Stomach smooth muscle (tissue), 2 donors: ENCODE measurements around the gene CASKIN1.

Experiments used
- H3K27ac ChIP-seq: one replicate; pipeline ENCODE4 v1.7.0; 2013; ENCODE audit warnings: mild to moderate bottlenecking, low read length, inconsistent platforms
- H3K27me3 ChIP-seq, 2 donors: one replicate each; pipeline ENCODE4 v1.7.0; 2013; ENCODE audit warnings: low read length in 2 of 2; ENCODE audit not compliant: insufficient read depth in 2 of 2, control insufficient read depth in 1 of 2
- H3K36me3 ChIP-seq, 2 donors: one replicate each; pipeline ENCODE4 v1.7.0; 2013; ENCODE audit warnings: low read length in 2 of 2; ENCODE audit not compliant: control insufficient read depth in 2 of 2, insufficient read depth in 2 of 2
- H3K4me1 ChIP-seq: one replicate; pipeline ENCODE4 v1.7.0; 2013; ENCODE audit warnings: low read length; ENCODE audit not compliant: control insufficient read depth, insufficient read depth
- H3K4me3 ChIP-seq, 2 donors: one replicate each; pipeline ENCODE4 v1.7.0; 2013; ENCODE audit warnings: low read length in 2 of 2
- H3K9ac ChIP-seq, 2 donors: one replicate each; pipeline ENCODE4 v1.7.0; 2013; ENCODE audit warnings: low read length in 2 of 2, mild to moderate bottlenecking in 1 of 2
- H3K9me3 ChIP-seq, 2 donors: one replicate each; pipeline ENCODE4 v1.7.0; 2013; ENCODE audit warnings: low read length in 2 of 2; ENCODE audit not compliant: control insufficient read depth in 2 of 2
- donor health status: healthy.
- donor health status: Pancreatic carcinoma.

Gene CASKIN1

DNA sequence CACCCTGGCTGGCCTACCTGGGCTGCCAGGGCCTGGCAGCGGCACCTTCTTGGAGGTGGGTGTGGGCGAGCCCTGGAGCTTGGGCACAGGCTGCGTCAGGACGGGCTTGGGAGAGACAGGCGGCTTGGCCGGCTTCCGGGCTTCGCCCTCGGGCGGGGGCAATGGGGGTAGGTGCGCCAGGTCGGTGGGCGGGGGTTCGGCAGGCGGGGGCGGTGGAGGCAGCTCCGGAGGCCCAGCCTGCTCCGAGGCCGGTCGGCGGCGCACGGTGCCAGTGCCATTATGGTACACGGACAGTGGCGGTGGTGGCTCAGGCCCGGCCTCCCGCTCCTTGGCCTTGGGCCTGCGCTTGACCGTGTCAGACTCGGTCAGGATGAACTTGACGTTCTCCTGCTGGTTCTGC lies 16.8 kb downstream of the CASKIN1 start:
- H3K9me3 ChIP-seq: no peaks in the 10 kb centered on the region
- H3K9ac ChIP-seq: no peak overlapping the region
- H3K4me1 ChIP-seq: no peaks in the 10 kb centered on the region
- H3K4me3 ChIP-seq: no peak overlapping the region
- no peak overlapping the region for H3K27ac ChIP-seq
- peaks cover 14 to 20% of the 10 kb centered on the region in 2 donors for H3K36me3 ChIP-seq
- H3K27me3 ChIP-seq: peaks cover 0 to 7% of the 10 kb centered on the region in 2 donors

DNA sequence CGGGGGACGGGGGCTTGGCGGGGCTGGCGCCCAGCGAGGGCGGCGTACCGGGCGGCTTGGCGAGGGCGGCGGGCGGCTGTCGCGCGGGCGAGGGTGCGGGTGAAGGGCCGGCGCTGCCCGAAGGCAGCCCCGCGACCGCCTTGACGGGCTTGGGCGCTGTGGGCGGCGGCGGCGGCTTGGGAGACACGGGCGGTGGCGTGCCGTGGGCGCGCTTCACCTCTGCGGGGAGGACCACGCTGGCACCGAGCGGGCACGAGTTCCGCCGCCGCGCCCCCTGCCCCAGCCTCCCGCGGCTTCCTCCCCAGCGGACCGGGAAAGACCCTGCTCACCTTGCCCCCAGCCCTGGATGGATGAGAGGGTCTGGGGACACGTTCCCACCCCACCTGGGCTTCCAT lies 17.3 kb downstream of the CASKIN1 start:
- H3K4me3 ChIP-seq: no peak overlapping the region
- H3K9ac ChIP-seq: no peak overlapping the region
- H3K27me3 ChIP-seq: peaks cover 0 to 7% of the 10 kb centered on the region in 2 donors
- H3K27ac ChIP-seq: no peak overlapping the region
- H3K36me3 ChIP-seq: peaks cover 19 to 25% of the 10 kb centered on the region in 2 donors
- H3K9me3 ChIP-seq: no peaks in the 10 kb centered on the region
- H3K4me1 ChIP-seq: no peaks in the 10 kb centered on the region

DNA sequence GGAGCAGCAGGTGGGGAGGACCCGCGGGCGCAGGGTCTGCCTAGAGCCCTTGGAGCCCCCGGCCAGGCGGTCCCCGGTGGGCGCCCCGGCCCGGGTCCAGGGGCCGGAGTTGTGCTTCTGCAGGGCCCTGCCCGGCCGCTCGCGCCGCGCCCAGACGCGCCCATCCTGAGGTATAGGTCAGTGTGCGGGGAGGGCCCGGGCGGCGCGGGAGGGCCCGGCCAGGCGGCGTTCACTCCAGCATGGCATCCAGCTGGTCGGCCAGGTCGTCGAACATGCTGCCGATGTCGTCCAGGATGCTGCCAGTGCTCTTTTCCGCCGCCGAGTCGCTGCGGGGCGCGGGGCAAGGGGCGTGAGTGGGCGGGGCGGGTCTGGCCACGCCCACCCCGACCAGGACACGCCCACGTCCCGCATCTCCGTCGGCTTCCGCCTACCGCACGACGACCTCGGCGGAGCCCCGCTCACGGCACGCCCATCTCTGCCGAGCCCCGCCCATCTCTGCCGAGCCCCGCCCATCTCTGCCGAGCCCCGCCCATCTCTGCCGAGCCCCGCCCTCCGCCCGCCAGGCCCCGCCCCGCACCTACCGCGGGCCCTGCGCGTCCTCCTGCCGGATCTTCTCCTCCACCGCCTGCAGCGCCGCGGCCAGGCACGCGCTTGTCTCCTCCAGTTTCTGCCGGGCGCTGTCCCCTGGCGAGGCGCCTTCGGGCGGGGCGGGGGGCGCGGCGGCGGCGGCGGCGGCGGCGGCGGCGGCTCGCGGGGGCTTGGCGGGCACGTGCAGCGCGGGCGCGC lies 17.9 kb downstream of the CASKIN1 start:
- no peaks in the 10 kb centered on the region for H3K9me3 ChIP-seq
- no peak overlapping the region for H3K27ac ChIP-seq
- H3K9ac ChIP-seq: no peak overlapping the region
- peaks cover 0 to 7% of the 10 kb centered on the region in 2 donors for H3K27me3 ChIP-seq
- no peak overlapping the region for H3K4me3 ChIP-seq
- H3K36me3 ChIP-seq: peaks cover 22 to 28% of the 10 kb centered on the region in 2 donors
- no peaks in the 10 kb centered on the region for H3K4me1 ChIP-seq

DNA sequence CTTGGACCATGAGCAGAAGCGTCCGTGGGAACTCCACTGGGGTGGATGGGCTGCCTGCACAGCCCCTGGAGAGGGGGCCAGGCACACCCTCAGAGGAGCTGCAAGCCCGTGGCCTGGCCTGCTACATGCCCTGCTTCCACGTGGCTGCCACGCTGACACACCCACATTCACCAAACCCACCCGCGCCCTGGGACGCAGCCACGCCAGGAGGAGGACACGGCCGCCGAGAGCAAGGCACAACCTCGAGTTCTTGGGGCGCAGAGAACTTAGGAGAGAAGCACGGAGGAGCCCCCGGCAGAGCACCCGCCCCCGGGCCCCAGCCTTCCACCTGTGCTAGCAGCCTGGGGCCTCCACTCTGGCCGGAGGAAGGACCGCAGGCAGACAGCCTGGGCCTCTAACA lies 18.8 kb downstream of the CASKIN1 start:
- no peak overlapping the region for H3K4me3 ChIP-seq
- H3K9me3 ChIP-seq: no peaks in the 10 kb centered on the region
- H3K27me3 ChIP-seq: peaks cover 0 to 7% of the 10 kb centered on the region in 2 donors
- H3K4me1 ChIP-seq: no peaks in the 10 kb centered on the region
- H3K36me3 ChIP-seq: peaks cover 24 to 33% of the 10 kb centered on the region in 2 donors
- no peak overlapping the region for H3K27ac ChIP-seq
- H3K9ac ChIP-seq: no peak overlapping the region

DNA sequence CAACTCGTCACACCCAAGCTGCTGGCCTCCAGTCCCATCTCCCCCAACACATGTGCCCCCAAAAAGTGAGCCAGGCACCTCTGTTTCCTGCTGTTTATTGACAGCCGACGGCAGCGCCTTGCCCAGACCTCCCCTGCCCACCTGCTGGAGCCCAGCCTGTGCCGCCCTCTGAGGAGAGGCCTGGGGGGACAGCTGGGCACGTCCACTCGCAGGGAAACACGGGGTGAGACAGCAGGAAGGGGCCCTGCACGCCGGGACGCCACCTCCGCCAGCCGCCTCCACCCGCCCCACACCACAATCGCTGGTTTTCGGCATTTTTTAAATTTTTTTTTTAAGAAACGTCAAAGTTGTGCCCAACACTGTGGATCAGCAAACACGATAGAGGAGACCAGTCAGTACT lies 19.3 kb downstream of the CASKIN1 start:
- peaks cover 0 to 7% of the 10 kb centered on the region in 2 donors for H3K27me3 ChIP-seq
- H3K4me1 ChIP-seq: no peaks in the 10 kb centered on the region
- H3K27ac ChIP-seq: no peak overlapping the region
- H3K9me3 ChIP-seq: no peaks in the 10 kb centered on the region
- no peak overlapping the region for H3K4me3 ChIP-seq
- H3K9ac ChIP-seq: no peak overlapping the region
- peaks cover 24 to 33% of the 10 kb centered on the region in 2 donors for H3K36me3 ChIP-seq

DNA sequence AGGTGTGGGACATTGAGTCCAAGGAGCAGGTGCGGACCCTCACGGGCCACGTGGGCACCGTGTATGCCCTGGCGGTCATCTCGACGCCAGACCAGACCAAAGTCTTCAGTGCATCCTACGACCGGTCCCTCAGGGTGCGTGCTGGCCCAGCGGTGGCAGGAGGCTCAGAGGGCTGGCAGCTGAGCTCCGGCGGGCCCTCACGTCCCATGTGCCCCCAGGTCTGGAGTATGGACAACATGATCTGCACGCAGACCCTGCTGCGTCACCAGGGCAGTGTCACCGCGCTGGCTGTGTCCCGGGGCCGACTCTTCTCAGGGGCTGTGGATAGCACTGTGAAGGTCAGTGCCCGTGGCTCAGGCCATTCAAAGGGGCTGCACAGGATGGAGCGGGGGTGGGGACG lies 20.4 kb downstream of the CASKIN1 start:
- peaks cover 24 to 37% of the 10 kb centered on the region in 2 donors for H3K36me3 ChIP-seq
- H3K27me3 ChIP-seq: peaks cover 0 to 7% of the 10 kb centered on the region in 2 donors
- H3K27ac ChIP-seq: no peak overlapping the region
- H3K9ac ChIP-seq: no peak overlapping the region
- H3K9me3 ChIP-seq: no peaks in the 10 kb centered on the region
- no peak overlapping the region for H3K4me3 ChIP-seq
- H3K4me1 ChIP-seq: no peaks in the 10 kb centered on the region

DNA sequence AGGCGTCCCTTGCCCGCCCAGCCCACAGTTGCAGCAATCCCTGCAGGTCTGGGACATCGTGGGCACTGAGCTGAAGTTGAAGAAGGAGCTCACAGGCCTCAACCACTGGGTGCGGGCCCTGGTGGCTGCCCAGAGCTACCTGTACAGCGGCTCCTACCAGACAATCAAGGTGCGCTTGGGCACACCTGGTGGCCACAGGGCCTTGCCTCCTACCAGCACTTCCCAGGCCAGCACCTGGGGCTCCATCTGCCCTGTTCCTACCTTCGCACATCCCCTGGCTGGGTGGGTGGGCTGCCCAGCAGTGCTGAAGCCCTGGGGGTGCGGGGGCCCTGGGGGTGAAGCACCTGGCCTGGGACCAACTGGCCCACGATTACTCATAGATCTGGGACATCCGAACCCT lies 21.0 kb downstream of the CASKIN1 start:
- Histone ChIP-seq H3K27ac (no peak overlapping the region), H3K9me3 (no peaks in the 10 kb centered on the region), H3K4me1 (no peaks in the 10 kb centered on the region), H3K36me3 (peaks cover 24 to 37% of the 10 kb centered on the region in 2 donors), H3K4me3 (no peak overlapping the region), H3K27me3 (peaks cover 0 to 7% of the 10 kb centered on the region in 2 donors), H3K9ac (no peak overlapping the region)

DNA sequence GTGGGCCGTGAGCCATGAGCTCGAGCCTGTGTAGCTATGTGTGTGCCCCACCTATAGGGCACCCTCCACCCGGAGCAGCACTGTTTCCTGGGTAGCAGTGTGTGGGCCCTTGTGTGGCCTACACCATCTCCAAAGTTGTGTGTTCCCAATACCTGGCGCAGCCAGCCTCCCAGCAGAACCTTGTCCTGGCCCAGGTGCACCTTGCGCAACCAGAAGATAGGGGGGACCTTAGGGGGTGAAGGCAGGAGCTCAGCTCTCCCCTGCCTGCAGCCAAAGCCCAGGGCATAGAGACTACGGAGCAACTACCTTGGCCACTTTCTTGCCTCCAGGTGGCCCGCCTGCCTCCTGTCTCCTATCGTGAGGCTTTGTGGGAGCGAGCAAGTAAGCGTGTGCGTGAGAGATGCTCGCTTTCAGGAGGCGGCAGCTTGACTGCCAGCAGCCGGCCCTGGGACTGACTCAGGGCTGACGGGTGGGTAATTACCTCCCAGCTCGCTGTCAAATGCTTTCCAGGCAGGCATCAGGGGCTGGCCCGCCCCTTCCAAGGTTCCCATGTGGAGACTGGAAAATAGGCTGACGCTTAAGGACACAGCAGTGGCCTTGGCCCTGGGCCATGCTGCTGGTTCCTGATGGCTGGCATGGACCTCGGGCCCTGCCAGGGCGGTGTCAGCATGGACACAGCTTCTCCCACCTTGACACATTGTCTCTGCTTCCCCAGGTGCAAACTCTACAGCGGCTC lies 21.8 kb downstream of the CASKIN1 start:
- Histone ChIP-seq H3K9ac (no peak overlapping the region), H3K9me3 (no peaks in the 10 kb centered on the region), H3K27ac (no peak overlapping the region), H3K27me3 (peaks cover 0 to 7% of the 10 kb centered on the region in 2 donors), H3K36me3 (peaks cover 24 to 37% of the 10 kb centered on the region in 2 donors), H3K4me3 (no peak overlapping the region), H3K4me1 (no peaks in the 10 kb centered on the region)

DNA sequence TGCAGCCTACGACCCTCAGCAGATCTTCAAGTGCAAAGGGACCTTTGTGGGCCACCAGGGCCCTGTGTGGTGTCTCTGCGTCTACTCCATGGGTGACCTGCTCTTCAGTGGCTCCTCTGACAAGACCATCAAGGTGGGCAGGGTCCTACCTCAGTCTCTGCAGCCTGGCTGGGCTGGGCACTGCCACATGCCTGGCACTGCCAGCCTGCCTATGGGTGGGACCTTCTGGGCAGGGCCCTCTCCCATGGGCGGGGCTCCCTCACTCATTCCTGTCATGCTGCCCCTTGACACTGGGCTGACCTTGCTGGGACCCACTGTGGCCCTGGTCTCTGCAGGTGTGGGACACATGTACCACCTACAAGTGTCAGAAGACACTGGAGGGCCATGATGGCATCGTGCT lies 22.5 kb downstream of the CASKIN1 start:
- H3K27ac ChIP-seq: no peak overlapping the region
- no peaks in the 10 kb centered on the region for H3K4me1 ChIP-seq
- H3K4me3 ChIP-seq: no peak overlapping the region
- H3K9me3 ChIP-seq: no peaks in the 10 kb centered on the region
- H3K27me3 ChIP-seq: peaks cover 0 to 4% of the 10 kb centered on the region in 2 donors
- H3K36me3 ChIP-seq: peaks cover 24 to 39% of the 10 kb centered on the region in 2 donors
- no peak overlapping the region for H3K9ac ChIP-seq

DNA sequence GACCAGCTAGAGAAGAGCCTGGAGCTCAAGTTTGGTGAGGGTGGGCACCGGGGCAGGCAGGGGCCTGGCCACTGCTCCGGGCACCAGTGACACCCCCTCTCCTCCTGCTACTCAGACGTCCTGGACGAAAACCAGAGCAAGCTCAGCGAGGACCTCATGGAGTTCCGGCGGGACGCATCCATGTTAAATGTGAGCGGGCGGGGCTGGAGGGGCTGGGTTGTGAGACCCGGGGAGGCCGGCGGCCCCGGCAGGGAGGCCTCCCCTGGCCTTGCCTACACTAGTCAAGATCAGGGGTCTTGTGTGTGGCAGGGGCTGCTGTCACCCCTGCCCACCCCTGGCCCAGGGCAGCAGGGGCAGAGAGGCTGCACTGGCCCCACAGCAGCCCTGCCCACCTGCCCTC lies 23.0 kb downstream of the CASKIN1 start:
- no peak overlapping the region for H3K27ac ChIP-seq
- peaks cover 25 to 42% of the 10 kb centered on the region in 2 donors for H3K36me3 ChIP-seq

More for the DNA sequence above, 23.0 kb downstream of the CASKIN1 start:
- H3K4me1 ChIP-seq: no peaks in the 10 kb centered on the region
- H3K4me3 ChIP-seq: no peak overlapping the region
- peaks cover 0 to 3% of the 10 kb centered on the region in 2 donors for H3K27me3 ChIP-seq
- H3K9ac ChIP-seq: no peak overlapping the region
- H3K9me3 ChIP-seq: no peaks in the 10 kb centered on the region
